ENCODE measurements around the gene CYP2S1.

DNA sequence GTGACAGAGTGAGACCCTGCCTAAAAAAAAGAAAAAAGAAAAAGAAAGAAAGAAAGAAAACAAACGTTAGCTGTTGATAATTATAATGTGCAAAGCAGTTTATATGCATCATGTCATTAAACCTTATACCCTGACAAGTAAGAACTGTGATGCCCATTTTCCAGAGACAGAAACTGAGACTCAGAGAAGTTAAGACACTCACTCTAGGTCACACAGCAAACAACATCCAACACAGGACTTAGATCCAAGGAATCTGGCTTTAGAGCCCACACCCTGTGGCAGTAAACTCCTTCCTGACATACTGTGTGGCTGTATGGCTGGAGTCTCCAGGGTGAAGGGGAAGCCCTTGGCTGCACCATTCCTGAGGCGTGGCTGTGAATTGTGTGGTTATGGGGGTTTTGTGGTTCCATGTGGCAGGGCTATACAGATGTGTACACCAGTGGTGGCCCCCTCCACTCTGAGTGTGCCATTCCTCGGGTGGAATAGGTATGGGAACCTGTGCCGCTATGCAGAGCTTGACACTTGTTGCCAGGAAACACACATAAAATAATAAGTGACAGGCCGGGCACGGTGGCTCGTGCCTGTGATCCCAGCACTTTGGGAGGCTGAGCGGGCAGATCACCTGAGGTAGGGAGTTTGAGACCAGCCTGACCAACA is 41.6 kb downstream of the CYP2S1 start:
- TF ChIP-seq EZH2 (IDR thresholded peaks at IDR 0.05; ENCODE audit: low read depth, unreplicated experiment) (no peak), POLR2AphosphoS5 (IDR thresholded peaks at IDR 0.05; ENCODE audit: low read depth) (no peak), CTCF (conservative IDR thresholded peaks at IDR 0.05; ENCODE audit: low read depth in 2 of 2) (no peak), REST (IDR thresholded peaks at IDR 0.05; ENCODE audit: unreplicated experiment) (no peak), STAT1 (IDR thresholded peaks at IDR 0.05; ENCODE audit: unreplicated experiment) (no peak), JUNB (IDR thresholded peaks at IDR 0.05; ENCODE audit: unreplicated experiment) (no peak), EZH2phosphoT487 (IDR thresholded peaks at IDR 0.05; ENCODE audit: unreplicated experiment) (no peak), ETS1 (IDR thresholded peaks at IDR 0.05) (no peak)

Measured in GM23338 (cell line).